HCT116 (cell line): ENCODE measurements around the gene BMP7. TPM values are rescaled to one million over a fixed set of nuclear protein-coding genes. Genes with fewer than 3 reads are reported as not detected.

Source experiments
- ATAC-seq: fragments of 200-7000 bp; cut with Tn5 transposase; 2 replicates; pipeline ENCODE4 v1.9.1; 2020; ENCODE audit warnings: mild to moderate bottlenecking, moderate library complexity
- BruUV-seq: library from RNA; stranded (reverse); fragments of 400-500 nt; replicated peaks from 2 replicates; lab custom pipeline; 2021; lab: Mats Ljungman, UMichigan
- CTCF ChIA-PET: fragments of 300-600 bp; sonication (Branson Sonifier 250); formaldehyde crosslinking; loops from one replicate; lab custom pipeline; 2021; ENCODE audit warnings: antibody characterized with exemption; lab: Charles Lee
- POLR2A ChIA-PET: fragments of 300-600, 350-600 bp; sonication (Branson Sonifier 250); formaldehyde crosslinking; loops from one replicate; lab custom pipeline; 2021; ENCODE audit warnings: antibody characterized with exemption; lab: Charles Lee
- RAD21 ChIA-PET, 2 experiments: fragments of 300-600 bp; sonication (Branson Sonifier 250); formaldehyde crosslinking; loops; one replicate each; lab custom pipeline; 2023; ENCODE audit warnings: low total read pairs in 2 of 2; ENCODE audit not compliant: uncharacterized antibody in 2 of 2, unreplicated experiment in 2 of 2, low non-redundant PET in 1 of 2; lab: Charles Lee
- DNase-seq: peaks from one replicate; pipeline ENCODE4 v3.0.0-alpha.2; 2010; ENCODE audit warnings: low read depth, low spot score
- H2AFZ ChIP-seq: fragments of 200-600 bp; shearing (Covaris generic), sonication (generic); 2 replicates; pipeline ENCODE4 v1.6.1; 2017; ENCODE audit warnings: low read depth, mixed run types, mixed read lengths, antibody characterized with exemption, low read length; ENCODE audit not compliant: poor library complexity, severe bottlenecking
- H3K27ac ChIP-seq: 2 replicates; pipeline ENCODE4 v1.5.1; 2012; ENCODE audit warnings: low read depth, low read length
- H3K27me3 ChIP-seq: fragments of 200-600 bp; sonication (generic); 2 replicates; pipeline ENCODE4 v1.6.1; 2016; ENCODE audit warnings: mixed run types, low read length, mixed read lengths; ENCODE audit not compliant: insufficient read depth
- H3K36me3 ChIP-seq, 2 experiments: fragments of 200-500 bp in 1 of 2; fragments of 200-600 bp in 1 of 2; sonication (Bioruptor generic) in 1 of 2; sonication (generic) in 1 of 2; 2 replicates each; pipeline versions ENCODE4 v1.5.1 to v1.6.1; 2014 to 2016; ENCODE audit warnings: low read length in 2 of 2, inconsistent platforms in 1 of 2, mixed read lengths in 1 of 2, mixed run types in 1 of 2; ENCODE audit not compliant: insufficient read depth in 2 of 2, control insufficient read depth in 1 of 2
- H3K4me1 ChIP-seq, 2 experiments: fragments of 200-600 bp in 1 of 2; sonication (generic) in 1 of 2; 2 replicates each; pipeline versions ENCODE4 v1.5.1 to v1.6.1; 2012 to 2017; ENCODE audit warnings: low read length in 2 of 2, inconsistent platforms in 1 of 2, mild to moderate bottlenecking in 1 of 2, mixed read lengths in 1 of 2, mixed run types in 1 of 2, moderate library complexity in 1 of 2; ENCODE audit not compliant: insufficient read depth in 2 of 2, control insufficient read depth in 1 of 2
- H3K4me2 ChIP-seq: fragments of 200-600 bp; sonication (generic); 2 replicates; pipeline ENCODE4 v1.6.1; 2017; ENCODE audit warnings: mixed run types, low read length, mixed read lengths
- H3K4me3 ChIP-seq, 2 experiments: fragments of 200-600 bp in 1 of 2; sonication (generic) in 1 of 2; replicated peaks in 1 of 2; 2 replicates each; pipeline ENCODE4 v1.5.1; 2011 to 2016; ENCODE audit warnings: low read length in 2 of 2, control low read depth in 1 of 2, low read depth in 1 of 2, mild to moderate bottlenecking in 1 of 2, mixed read lengths in 1 of 2, mixed run types in 1 of 2
- H3K79me2 ChIP-seq: fragments of 200-600 bp; sonication (generic); 2 replicates; pipeline ENCODE4 v1.6.1; 2017; ENCODE audit warnings: mild to moderate bottlenecking, mixed run types, low read length, moderate library complexity, mixed read lengths; ENCODE audit not compliant: insufficient read depth
- H3K9ac ChIP-seq: fragments of 200-600 bp; sonication (generic); 2 replicates; pipeline ENCODE4 v1.6.1; 2016; ENCODE audit warnings: low read length, mixed read lengths
- H3K9me2 ChIP-seq: fragments of 200-600 bp; sonication (generic), shearing (Covaris generic); 2 replicates; pipeline ENCODE4 v1.6.1; 2017; ENCODE audit warnings: mixed run types, mild to moderate bottlenecking, moderate library complexity; ENCODE audit not compliant: insufficient read depth
- H3K9me3 ChIP-seq, 2 experiments: fragments of 200-500 bp in 1 of 2; fragments of 200-600 bp in 1 of 2; sonication (Bioruptor generic) in 1 of 2; sonication (generic) in 1 of 2; 2 replicates each; pipeline ENCODE4 v1.6.1; 2014 to 2017; ENCODE audit warnings: low read length in 2 of 2, mixed read lengths in 2 of 2, inconsistent platforms in 1 of 2, low read depth in 1 of 2, mild to moderate bottlenecking in 1 of 2, mixed run types in 1 of 2, moderate library complexity in 1 of 2; ENCODE audit not compliant: control insufficient read depth in 1 of 2, insufficient read depth in 1 of 2
- H4K20me1 ChIP-seq: fragments of 200-600 bp; sonication (generic), shearing (Covaris generic); 2 replicates; pipeline ENCODE4 v1.6.1; 2017; ENCODE audit warnings: mixed run types, mild to moderate bottlenecking, moderate library complexity; ENCODE audit not compliant: insufficient read depth
- ATF3 ChIP-seq: IDR thresholded peaks from 2 replicates; pipeline ENCODE4 v1.6.1; 2012
- EGR1 ChIP-seq: IDR thresholded peaks from 2 replicates; pipeline ENCODE4 v1.6.1; 2012; ENCODE audit warnings: low read depth
- EZH2 ChIP-seq: fragments of 200-600 bp; sonication (generic); IDR thresholded peaks from 2 replicates; pipeline ENCODE4 v1.6.1; 2017; ENCODE audit warnings: antibody characterized with exemption, mixed run types
- EZH2phosphoT487 ChIP-seq: fragments of 200-600 bp; IDR thresholded peaks from 2 replicates; pipeline ENCODE4 v1.6.1; 2018; ENCODE audit warnings: antibody characterized with exemption, borderline replicate concordance
- FOSL1 ChIP-seq: IDR thresholded peaks from 2 replicates; pipeline ENCODE4 v1.6.1; 2012; ENCODE audit warnings: low read depth
- JUND ChIP-seq: IDR thresholded peaks from 2 replicates; pipeline ENCODE4 v1.6.1; 2012
- MAX ChIP-seq: IDR thresholded peaks from 2 replicates; pipeline ENCODE4 v1.6.1; 2012
- POLR2A ChIP-seq: IDR thresholded peaks from 2 replicates; pipeline ENCODE4 v1.7.0; 2011; ENCODE audit warnings: borderline replicate concordance; ENCODE audit not compliant: insufficient read depth, insufficient read length; ENCODE audit errors: extremely low read depth
- POLR2AphosphoS5 ChIP-seq: IDR thresholded peaks from 2 replicates; pipeline ENCODE4 v1.6.1; 2011; ENCODE audit warnings: mild to moderate bottlenecking, low read depth, low read length, moderate library complexity
- RAD21 ChIP-seq: IDR thresholded peaks from 2 replicates; pipeline ENCODE4 v1.6.1; 2012; ENCODE audit warnings: low read depth, mild to moderate bottlenecking
- REST ChIP-seq: IDR thresholded peaks from 2 replicates; pipeline ENCODE4 v1.6.1; 2012; ENCODE audit warnings: low read depth
- SIN3A ChIP-seq: IDR thresholded peaks from 2 replicates; pipeline ENCODE4 v1.6.1; 2012; ENCODE audit warnings: low read depth
- SP1 ChIP-seq: IDR thresholded peaks from 2 replicates; pipeline ENCODE4 v1.6.1; 2012; ENCODE audit warnings: low read depth
- TCF7L2 ChIP-seq: IDR thresholded peaks from 2 replicates; pipeline ENCODE4 v1.7.0; 2011; ENCODE audit warnings: borderline replicate concordance, inconsistent platforms; ENCODE audit not compliant: insufficient read depth, insufficient read length; ENCODE audit errors: extremely low read depth
- ZBTB33 ChIP-seq: IDR thresholded peaks from 2 replicates; pipeline ENCODE4 v1.6.1; 2011; ENCODE audit warnings: mild to moderate bottlenecking, low read length, moderate library complexity; ENCODE audit not compliant: insufficient replicate concordance; ENCODE audit errors: extremely low read depth
- ZFX ChIP-seq: fragments of 450-650 bp; IDR thresholded peaks from 2 replicates; pipeline ENCODE4 v1.6.1; 2017
- intact Hi-C: fragments of 100-400 bp; cut with micrococcal nuclease; formaldehyde crosslinking; loops from 2 replicates; pipeline ENCODE4 v1.10.0; 2022
- total RNA-seq: library from RNA; stranded (reverse); gene quantifications from one replicate; pipeline ENCODE4 v1.2.1, GENCODE V29; 2021; ENCODE audit not compliant: unreplicated experiment

BMP7 gene
- total RNA-seq, 1 experiment from 2014 or later, result 7.0 TPM

GRCh38 chr20:57138198-57138995, 128.0 kb downstream of the BMP7 start (continued):
- no peak for TF ChIP-seq REST
- no peak for TF ChIP-seq MAX
- TF ChIP-seq ZBTB33, result no peak

- no peaks in the 10 kb centered on the region for H3K36me3 ChIP-seq
- H3K27me3 ChIP-seq, result peaks cover 4% of the 10 kb centered on the region; the same call in 1 of the 2 replicates
- no peaks in the 10 kb centered on the region for H3K9me3 ChIP-seq
- RAD21 ChIA-PET, result no interaction called here
- no peaks in the 10 kb centered on the region for H3K79me2 ChIP-seq
- no peak overlapping the region for H3K9ac ChIP-seq
- no TSS peak for BruUV-seq
- no peaks in the 10 kb centered on the region for H3K4me1 ChIP-seq
- H3K9me2 ChIP-seq, result no peaks in the 10 kb centered on the region
- H4K20me1 ChIP-seq, result no peaks in the 10 kb centered on the region
- H2AFZ ChIP-seq, result no peak overlapping the region
- POLR2A ChIA-PET, result no interaction called here
- no peak overlapping the region for H3K27ac ChIP-seq
- DNase-seq (no peak), ATAC-seq (no peak)
- CTCF ChIA-PET, result no interaction called here
- intact Hi-C loops, result no loop called here
- no peak overlapping the region for H3K4me2 ChIP-seq
- no peak overlapping the region for H3K4me3 ChIP-seq
- TF ChIP-seq ATF3, result no peak
- no peak for TF ChIP-seq TCF7L2
- no peak for TF ChIP-seq POLR2AphosphoS5
- no peak for TF ChIP-seq EGR1
- TF ChIP-seq EZH2phosphoT487, result no peak
- TF ChIP-seq ZBTB33, result no peak
- TF ChIP-seq POLR2A, result no peak
- TF ChIP-seq FOSL1, result no peak
- TF ChIP-seq MAX, result no peak
- TF ChIP-seq RAD21, result no peak
- no peak for TF ChIP-seq JUND
- TF ChIP-seq ZFX, result no peak
- TF ChIP-seq EZH2, result no peak
- no peak for TF ChIP-seq SP1
- no peak for TF ChIP-seq SIN3A
These were observed 128.8 kb downstream of the BMP7 start for GRCh38 chr20:57137676-57138075.
